ENCODE data around the gene CNGB1. TPM values are rescaled to one million over a fixed set of nuclear protein-coding genes. Genes with fewer than 3 reads are reported as not detected.
A peak's percentile ranks its signal among the peaks of the same experiment; 100 is the strongest.

Gene CNGB1
- total and polyA plus RNA-seq, 2 of the 13 experiments (the other 11 are each of a cell fraction or from before 2014, with no cell fraction given), result 0.02 to 0.15 TPM

GRCh38 chr16:57938936-57939871, 31.7 kb downstream of the CNGB1 start (continued):
- TF ChIP-seq ZNF513 (CRISPR knock-in tag; conservative IDR thresholded peaks at IDR 0.05), result no peak
- no peak for TF ChIP-seq CC2D1A (CRISPR knock-in tag; IDR thresholded peaks at IDR 0.05)
- TF ChIP-seq PHF8 (CRISPR knock-in tag; IDR thresholded peaks at IDR 0.05), result peak; percentile 28; the same call in 1 of the 2 replicates
- TF ChIP-seq RFXAP (CRISPR knock-in tag; IDR thresholded peaks at IDR 0.05; ENCODE audit: borderline replicate concordance), result no peak
- no peak for TF ChIP-seq ZSCAN20 (CRISPR knock-in tag; IDR thresholded peaks at IDR 0.05; ENCODE audit: borderline replicate concordance)
- no peak for TF ChIP-seq IRF2 (CRISPR knock-in tag; IDR thresholded peaks at IDR 0.05)
- peak; percentile 31; the same call in 1 of the 2 replicates for TF ChIP-seq ZBTB7B (CRISPR knock-in tag; IDR thresholded peaks at IDR 0.05)
- no peak for TF ChIP-seq ZNF800 (CRISPR knock-in tag; IDR thresholded peaks at IDR 0.05)
- no peak for TF ChIP-seq HHEX (CRISPR knock-in tag; IDR thresholded peaks at IDR 0.05)
- TF ChIP-seq NCOA1 (CRISPR knock-in tag; IDR thresholded peaks at IDR 0.05), result no peak
- TF ChIP-seq BCL6 (CRISPR knock-in tag; IDR thresholded peaks at IDR 0.05), result no peak
- TF ChIP-seq, protein P1, sequence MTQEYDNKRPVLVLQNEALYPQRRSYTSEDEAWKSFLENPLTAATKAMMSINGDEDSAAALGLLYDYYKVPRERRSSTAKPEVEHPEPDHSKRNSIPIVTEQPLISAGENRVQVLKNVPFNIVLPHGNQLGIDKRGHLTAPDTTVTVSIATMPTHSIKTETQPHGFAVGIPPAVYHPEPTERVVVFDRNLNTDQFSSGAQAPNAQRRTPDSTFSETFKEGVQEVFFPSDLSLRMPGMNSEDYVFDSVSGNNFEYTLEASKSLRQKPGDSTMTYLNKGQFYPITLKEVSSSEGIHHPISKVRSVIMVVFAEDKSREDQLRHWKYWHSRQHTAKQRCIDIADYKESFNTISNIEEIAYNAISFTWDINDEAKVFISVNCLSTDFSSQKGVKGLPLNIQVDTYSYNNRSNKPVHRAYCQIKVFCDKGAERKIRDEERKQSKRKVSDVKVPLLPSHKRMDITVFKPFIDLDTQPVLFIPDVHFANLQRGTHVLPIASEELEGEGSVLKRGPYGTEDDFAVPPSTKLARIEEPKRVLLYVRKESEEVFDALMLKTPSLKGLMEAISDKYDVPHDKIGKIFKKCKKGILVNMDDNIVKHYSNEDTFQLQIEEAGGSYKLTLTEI (CRISPR knock-in tag; conservative IDR thresholded peaks at IDR 0.05), result no peak
- no peak for TF ChIP-seq THAP11 (CRISPR knock-in tag; IDR thresholded peaks at IDR 0.05)
- no peak for TF ChIP-seq RERE (CRISPR knock-in tag; IDR thresholded peaks at IDR 0.05; ENCODE audit: low read depth)
- peak; percentile 44; the same call in 1 of the 2 replicates for TF ChIP-seq KDM5B (CRISPR knock-in tag; IDR thresholded peaks at IDR 0.05; ENCODE audit: borderline replicate concordance)
- TF ChIP-seq, protein P2, sequence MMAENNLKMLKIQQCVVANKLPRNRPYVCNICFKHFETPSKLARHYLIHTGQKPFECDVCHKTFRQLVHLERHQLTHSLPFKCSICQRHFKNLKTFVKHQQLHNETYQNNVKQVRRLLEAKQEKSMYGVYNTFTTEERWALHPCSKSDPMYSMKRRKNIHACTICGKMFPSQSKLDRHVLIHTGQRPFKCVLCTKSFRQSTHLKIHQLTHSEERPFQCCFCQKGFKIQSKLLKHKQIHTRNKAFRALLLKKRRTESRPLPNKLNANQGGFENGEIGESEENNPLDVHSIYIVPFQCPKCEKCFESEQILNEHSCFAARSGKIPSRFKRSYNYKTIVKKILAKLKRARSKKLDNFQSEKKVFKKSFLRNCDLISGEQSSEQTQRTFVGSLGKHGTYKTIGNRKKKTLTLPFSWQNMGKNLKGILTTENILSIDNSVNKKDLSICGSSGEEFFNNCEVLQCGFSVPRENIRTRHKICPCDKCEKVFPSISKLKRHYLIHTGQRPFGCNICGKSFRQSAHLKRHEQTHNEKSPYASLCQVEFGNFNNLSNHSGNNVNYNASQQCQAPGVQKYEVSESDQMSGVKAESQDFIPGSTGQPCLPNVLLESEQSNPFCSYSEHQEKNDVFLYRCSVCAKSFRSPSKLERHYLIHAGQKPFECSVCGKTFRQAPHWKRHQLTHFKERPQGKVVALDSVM (CRISPR knock-in tag; IDR thresholded peaks at IDR 0.05), result peak; percentile 81

Data from HepG2 (cell line).